ENCODE results near the gene CHCHD6.

The CHCHD6 gene

GRCh38 chr3:126680667-126681055 lies 23.4 kb upstream of the CHCHD6 start:
- H3K4me3 ChIP-seq (replicated peaks; ENCODE audit: low read depth, low read length), result no peak overlapping the region
- TF ChIP-seq CTCF (IDR thresholded peaks at IDR 0.05; ENCODE audit: low read length, missing control alignments), result no peak
- DNase-seq (ENCODE audit: low read depth), result no peak

- no peak for TF ChIP-seq CTCF (IDR thresholded peaks at IDR 0.05; ENCODE audit: low read length, missing control alignments)
- DNase-seq (ENCODE audit: low read depth), result no peak
- no peak overlapping the region for H3K4me3 ChIP-seq (replicated peaks; ENCODE audit: low read depth, low read length)
These were observed 22.0 kb upstream of the CHCHD6 start for GRCh38 chr3:126682009-126682408.

- no peak for DNase-seq (ENCODE audit: low read depth)
- no peak for TF ChIP-seq CTCF (IDR thresholded peaks at IDR 0.05; ENCODE audit: low read length, missing control alignments)
- H3K4me3 ChIP-seq (replicated peaks; ENCODE audit: low read depth, low read length), result no peak overlapping the region
These were observed 21.0 kb upstream of the CHCHD6 start for GRCh38 chr3:126683069-126683468.

- H3K4me3 ChIP-seq (replicated peaks; ENCODE audit: low read depth, low read length), result no peak overlapping the region
- DNase-seq (ENCODE audit: low read depth), result peak; percentile 44
- no peak for TF ChIP-seq CTCF (IDR thresholded peaks at IDR 0.05; ENCODE audit: low read length, missing control alignments)
These were observed 19.8 kb upstream of the CHCHD6 start for GRCh38 chr3:126684218-126684751.

GRCh38 chr3:126685021-126685420 lies 19.0 kb upstream of the CHCHD6 start:
- TF ChIP-seq CTCF (IDR thresholded peaks at IDR 0.05; ENCODE audit: low read length, missing control alignments), result no peak
- DNase-seq (ENCODE audit: low read depth), result no peak
- no peak overlapping the region for H3K4me3 ChIP-seq (replicated peaks; ENCODE audit: low read depth, low read length)

GRCh38 chr3:126685493-126685892 lies 18.5 kb upstream of the CHCHD6 start:
- no peak for TF ChIP-seq CTCF (IDR thresholded peaks at IDR 0.05; ENCODE audit: low read length, missing control alignments)
- DNase-seq (ENCODE audit: low read depth), result no peak
- no peak overlapping the region for H3K4me3 ChIP-seq (replicated peaks; ENCODE audit: low read depth, low read length)

GRCh38 chr3:126691765-126692164 lies 12.3 kb upstream of the CHCHD6 start:
- TF ChIP-seq CTCF (IDR thresholded peaks at IDR 0.05; ENCODE audit: low read length, missing control alignments), result no peak
- no peak for DNase-seq (ENCODE audit: low read depth)
- no peak overlapping the region for H3K4me3 ChIP-seq (replicated peaks; ENCODE audit: low read depth, low read length)
